K562 (cell line): ENCODE measurements around the gene CPSF7. TPM values are rescaled to one million over a fixed set of nuclear protein-coding genes. Genes with fewer than 3 reads are reported as not detected.

Experiments
- ATAC-seq: fragments of 200-7000 bp; cut with Tn5 transposase; 3 replicates; pipeline ENCODE4 v1.9.1; 2020; ENCODE audit warnings: moderate library complexity
- BruUV-seq: library from RNA; stranded (reverse); fragments of 400-500 nt; replicated peaks from 2 replicates; lab custom pipeline; 2021; lab: Mats Ljungman, UMichigan
- CTCF ChIA-PET: fragments of 300-600 bp; formaldehyde crosslinking; extraction: SDS; loops from one replicate; lab custom pipeline; 2021; ENCODE audit warnings: low intra/inter-chr PET ratio; lab: Yijun Ruan, JAX
- POLR2A ChIA-PET: fragments of 300-600, 350-650 bp; sonication (Branson Sonifier 250); formaldehyde crosslinking; extraction: SDS; loops from one replicate; lab custom pipeline; 2021; ENCODE audit warnings: antibody characterized with exemption, inconsistent platforms; lab: Yijun Ruan, JAX
- DNase-seq, 4 experiments: peaks; one replicate each; pipeline versions ENCODE4 v3.0.0 to v3.0.0-alpha.2; 2011 to 2018; ENCODE audit warnings: low spot score in 3 of 4, mixed read lengths in 3 of 4; ENCODE audit errors: extremely low read depth in 1 of 4
- FAIRE-seq: peaks from 2 replicates; lab custom pipeline; 2011; peaks lifted over from hg19 to GRCh38; lab: Jason Lieb, UNC
- H2AFZ ChIP-seq: 2 replicates; pipeline ENCODE4 v1.6.0; 2011; ENCODE audit warnings: low read depth, low read length, control low read depth, inconsistent platforms
- H3K27ac ChIP-seq: fragments of 200-600 bp; 3 replicates; pipeline ENCODE4 v1.8.0; 2011; ENCODE audit warnings: low read depth, mild to moderate bottlenecking, control low read depth, inconsistent platforms, low read length, moderate library complexity, mixed read lengths; ENCODE audit errors: extremely low read depth
- H3K27me3 ChIP-seq, 2 experiments: fragments of 300-600 bp in 1 of 2; 2 replicates in 1 of 2; 3 replicates in 1 of 2; pipeline versions ENCODE4 v1.6.0 to v1.8.0; 2011; ENCODE audit warnings: inconsistent platforms in 2 of 2, low read length in 2 of 2, mild to moderate bottlenecking in 1 of 2, mixed read lengths in 1 of 2, moderate library complexity in 1 of 2; ENCODE audit not compliant: control insufficient read depth in 2 of 2, insufficient read depth in 2 of 2
- H3K36me3 ChIP-seq: fragments of 300-600 bp; 3 replicates; pipeline ENCODE4 v1.8.0; 2011; ENCODE audit warnings: mild to moderate bottlenecking, low read length, inconsistent platforms; ENCODE audit not compliant: control insufficient read depth, insufficient read depth
- H3K4me1 ChIP-seq, 2 experiments: fragments of 200-600 bp in 1 of 2; replicated peaks in 1 of 2; 2 replicates in 1 of 2; 3 replicates in 1 of 2; pipeline versions ENCODE4 v1.5.1 to v1.8.0; 2011; ENCODE audit warnings: inconsistent platforms in 2 of 2, low read length in 2 of 2, mild to moderate bottlenecking in 1 of 2, mixed read lengths in 1 of 2, moderate library complexity in 1 of 2; ENCODE audit not compliant: control insufficient read depth in 2 of 2, insufficient read depth in 2 of 2
- H3K4me2 ChIP-seq: 2 replicates; pipeline ENCODE4 v1.6.1; 2011; ENCODE audit warnings: low read length, control low read depth, inconsistent platforms, mixed read lengths; ENCODE audit not compliant: insufficient read depth
- H3K4me3 ChIP-seq: fragments of 200-600 bp; sonication (generic), shearing (Covaris generic); 2 replicates; pipeline ENCODE4 v1.5.1; 2016; ENCODE audit warnings: control low read depth, inconsistent platforms
- H3K79me2 ChIP-seq: fragments of 200-600 bp; 3 replicates; pipeline ENCODE4 v1.8.0; 2011; ENCODE audit warnings: low read length, inconsistent platforms; ENCODE audit not compliant: control insufficient read depth, insufficient read depth
- H3K9ac ChIP-seq, 2 experiments: 2 replicates each; pipeline versions ENCODE4 v1.6.0 to v1.6.1; 2011; ENCODE audit warnings: low read depth in 2 of 2, low read length in 2 of 2, control low read depth in 1 of 2, inconsistent platforms in 1 of 2, mild to moderate bottlenecking in 1 of 2, mixed read lengths in 1 of 2; ENCODE audit not compliant: insufficient read depth in 1 of 2
- H3K9me1 ChIP-seq: one replicate; pipeline ENCODE4 v1.6.0; 2011; ENCODE audit warnings: inconsistent platforms, mild to moderate bottlenecking, low read length, moderate library complexity; ENCODE audit not compliant: control insufficient read depth, insufficient read depth
- H3K9me3 ChIP-seq: replicated peaks from 2 replicates; pipeline ENCODE4 v1.5.1; 2011; ENCODE audit warnings: low read depth, low read length, inconsistent platforms; ENCODE audit not compliant: control insufficient read depth, insufficient read depth
- H4K20me1 ChIP-seq: replicated peaks from 2 replicates; pipeline ENCODE4 v1.6.1; 2011; ENCODE audit warnings: low read length, inconsistent platforms, mixed read lengths; ENCODE audit not compliant: control insufficient read depth, insufficient read depth
- CBFA2T2 ChIP-seq: fragments of 450-650 bp; conservative IDR thresholded peaks from 2 replicates; pipeline ENCODE4 v1.6.1; 2017; ENCODE audit warnings: mild to moderate bottlenecking
- CHD2 ChIP-seq: IDR thresholded peaks from 2 replicates; pipeline ENCODE4 v1.6.1; 2011; ENCODE audit warnings: low read depth, low read length
- ESRRB ChIP-seq: fragments of 250-450 bp; sonication (Bioruptor Pico); IDR thresholded peaks from 2 replicates; pipeline ENCODE4 v1.5.0; 2020; ENCODE audit warnings: mild to moderate bottlenecking, moderate library complexity, borderline replicate concordance
- FOXK2 ChIP-seq, 2 experiments: fragments of 450-650 bp; IDR thresholded peaks in 1 of 2; conservative IDR thresholded peaks in 1 of 2; 2 replicates each; pipeline ENCODE4 v1.6.1; 2016; ENCODE audit warnings: low read depth in 2 of 2, mild to moderate bottlenecking in 1 of 2
- HNRNPUL1 ChIP-seq: fragments of 200-400 bp; formaldehyde crosslinking; IDR thresholded peaks from 2 replicates; pipeline ENCODE4 v1.6.1; 2017; ENCODE audit warnings: low read length
- KDM1A ChIP-seq, 2 experiments: fragments of 450-650 bp; IDR thresholded peaks; 2 replicates each; pipeline ENCODE4 v1.6.1; 2016; ENCODE audit warnings: mild to moderate bottlenecking in 2 of 2
- PBX2 ChIP-seq, 2 experiments: IDR thresholded peaks in 1 of 2; conservative IDR thresholded peaks in 1 of 2; 2 replicates each; pipeline ENCODE4 v1.6.1; 2016; ENCODE audit warnings: low read depth in 2 of 2, mild to moderate bottlenecking in 1 of 2, missing compliant biosample characterization in 1 of 2, missing genetic modification characterization in 1 of 2, moderate library complexity in 1 of 2
- SRSF1 ChIP-seq: fragments of 200-400 bp; formaldehyde crosslinking; IDR thresholded peaks from 2 replicates; pipeline ENCODE4 v1.6.1; 2017; ENCODE audit warnings: mild to moderate bottlenecking, low read depth, low read length, moderate library complexity
- SUPT5H ChIP-seq: fragments of 450-650 bp; IDR thresholded peaks from 2 replicates; pipeline ENCODE4 v1.6.1; 2016
- ZNF143 ChIP-seq: sonication (generic); formaldehyde crosslinking; IDR thresholded peaks from 2 replicates; pipeline ENCODE4 v1.9.0; 2022; ENCODE audit warnings: mild to moderate bottlenecking, missing genetic modification reagents
- ZNF311 ChIP-seq: fragments of 250-450 bp; sonication (Bioruptor Pico); IDR thresholded peaks from 2 replicates; pipeline ENCODE4 v1.4.0; 2020; ENCODE audit warnings: mild to moderate bottlenecking, moderate library complexity
- ZNF507 ChIP-seq: conservative IDR thresholded peaks from 2 replicates; pipeline ENCODE4 v1.6.1; 2017; ENCODE audit warnings: missing genetic modification characterization, missing compliant biosample characterization
- WGBS: fragments of 100-300 bp; shearing (Covaris generic); methylation state at CpG from one replicate; pipeline ENCODE4 v1.1.6; 2016; ENCODE audit warnings: low coverage, mixed read lengths; ENCODE audit not compliant: insufficient coverage; ENCODE audit errors: missing lambda C conversion rate; 5-methylcytosine and 5-hydroxymethylcytosine counted together
- in situ Hi-C: fragments of 300-500 bp; cut with MboI; formaldehyde crosslinking; loops from 4 replicates; pipeline ENCODE4 v1.15.0; 2018; ENCODE audit warnings: inconsistent platforms, mixed read lengths
- intact Hi-C: fragments of 100-400 bp; cut with micrococcal nuclease; formaldehyde crosslinking; loops from 2 replicates; pipeline ENCODE4 v1.14.2; 2022
- polyA plus RNA-seq, 8 experiments: library from polyadenylated mRNA; depleted of rRNA in 4 of 8; stranded (reverse) in 5 of 8; unstranded in 3 of 8; fragments of >200 nt; fragmentation: Nextera tagmentation in 2 of 8; fragmentation: Illumina TruSeq in 1 of 8; extraction: Ambion mirVana in 2 of 8; extraction: Trizol in 1 of 8; gene quantifications; 2 replicates each; pipeline versions ENCODE4 v1.2.1 to v1.2.3, GENCODE V29; 2011 to 2014; ENCODE audit warnings: inconsistent platforms in 1 of 8, missing spikeins in 1 of 8
- total RNA-seq, 7 experiments: library from RNA; depleted of rRNA in 6 of 7; stranded (reverse); fragments of >200 nt in 6 of 7; fragmentation: Illumina TruSeq in 2 of 7; extraction: Trizol in 2 of 7; gene quantifications; 2 replicates each; pipeline versions ENCODE4 v1.2.1 to v1.2.3, GENCODE V29; 2011 to 2021; ENCODE audit warnings: low replicate concordance in 1 of 7

CPSF7 gene
- total and polyA plus RNA-seq, 9 of the 15 experiments (the other 6 are each of a cell fraction or from before 2014, with no cell fraction given), result 14.8 to 104 (median 44.1) TPM

- Histone ChIP-seq H3K27ac (no peak overlapping the region), H3K9me3 (no peaks in the 10 kb centered on the region), H2AFZ (no peak overlapping the region), H4K20me1 (0 out of 2 replicates have a peak, but pooled peaks cover 6% of the 10 kb centered on the region), H3K79me2 (0 out of 3 replicates have a peak, but pooled peaks cover 2% of the 10 kb centered on the region), H3K9ac (no peak overlapping the region), H3K4me2 (no peak overlapping the region), H3K4me1 (peaks cover 0 to 4% of the 10 kb centered on the region in 2 experiments; a peak in 2 of 5 replicates), H3K4me3 (no peak overlapping the region), H3K27me3 (no peaks in the 10 kb centered on the region; a peak in 1 of 5 replicates), H3K9me1 (no peaks in the 10 kb centered on the region), H3K36me3 (peaks cover 57% of the 10 kb centered on the region)
- POLR2A ChIA-PET, result interaction anchor here (0.7 to 3.9 kb wide), 3 partner anchors 18 to 30 kb away, joined by 3 to 32 read pairs (median 3); partner anchors contain the start of genes CPSF7 and SDHAF2
- intact Hi-C loops, result no loop called here
- 92% methylated on average over 7 of the region's 7 CpGs for WGBS
- FAIRE-seq, result no peak
- in situ Hi-C loops, result no loop called here
- CTCF ChIA-PET, result no interaction called here
- no peak for DNase-seq
- BruUV-seq, result no TSS peak
- no peak for ATAC-seq
- TF ChIP-seq SRSF1, result no peak
These were observed 18.8 kb upstream of the CPSF7 start for GRCh38 chr11:61448552-61448927.

- in situ Hi-C loops (no loop called here), intact Hi-C loops (no loop called here)
- Histone ChIP-seq H4K20me1 (0 out of 2 replicates have a peak, but pooled peaks cover 6% of the 10 kb centered on the region), H3K27ac (no peak overlapping the region), H3K4me2 (no peak overlapping the region), H3K36me3 (peaks cover 62% of the 10 kb centered on the region), H3K4me1 (peaks cover 0 to 4% of the 10 kb centered on the region in 2 experiments; a peak in 2 of 5 replicates), H3K4me3 (no peak overlapping the region), H3K79me2 (0 out of 3 replicates have a peak, but pooled peaks cover 6% of the 10 kb centered on the region), H3K27me3 (no peaks in the 10 kb centered on the region; a peak in 1 of 5 replicates), H3K9ac (no peak overlapping the region), H3K9me1 (no peaks in the 10 kb centered on the region), H2AFZ (no peak overlapping the region), H3K9me3 (no peaks in the 10 kb centered on the region)
- FAIRE-seq (no peak), DNase-seq (no peak), ATAC-seq (no peak)
- ChIA-PET POLR2A (interaction anchor here (1.0 to 3.9 kb wide), 3 partner anchors 17 to 28 kb away, joined by 3 to 32 read pairs (median 6); partner anchors contain the start of genes CPSF7 and SDHAF2), CTCF (no interaction called here)
- BruUV-seq, result no TSS peak
- 95% methylated on average over 12 of the region's 12 CpGs for whole genome bisulfite sequencing
- no peak for TF ChIP-seq ZNF507
- TF ChIP-seq CHD2, result no peak
- no peak for TF ChIP-seq ESRRB (CRISPR knock-in tag)
- no peak for TF ChIP-seq PBX2 (CRISPR knock-in tag; IDR thresholded peaks at IDR 0.05; ENCODE audit: low read depth)
- TF ChIP-seq PBX2 (tag; conservative IDR thresholded peaks at IDR 0.05; ENCODE audit: low read depth), result no peak
- no peak for TF ChIP-seq ZNF143 (CRISPR knock-in tag)
- TF ChIP-seq CBFA2T2, result no peak
- TF ChIP-seq KDM1A (IDR thresholded peaks at IDR 0.05), result 0 out of 4 replicates have a peak, but pooled peaks of 1 of the 2 experiments have one; percentile 25
- TF ChIP-seq SUPT5H, result peak; percentile 20; the same call in 1 of the 2 replicates
- TF ChIP-seq FOXK2 (conservative IDR thresholded peaks at IDR 0.05 in 1 of 2, IDR thresholded peaks at IDR 0.05 in 1 of 2; ENCODE audit: low read depth in 2 of 2), result no peak
- TF ChIP-seq ZNF311 (CRISPR knock-in tag), result no peak
- TF ChIP-seq HNRNPUL1, result no peak
These were observed 18.1 kb upstream of the CPSF7 start for GRCh38 chr11:61447601-61448551.
